Measurements from ENCODE around the gene GPC6. TPM values are rescaled to one million over a fixed set of nuclear protein-coding genes. Genes with fewer than 3 reads are reported as not detected.

GPC6 gene
- total and polyA plus RNA-seq, 9 of the 15 experiments (the other 6 are each of a cell fraction or from before 2014, with no cell fraction given), result under 0.01 to 0.20 (median 0.01) TPM; not detected in 4

- Histone ChIP-seq H3K4me1 (replicated peaks in 1 of 2; ENCODE audit: control insufficient read depth in 2 of 2, insufficient read depth in 2 of 2, low read length in 2 of 2) (no peaks in the 10 kb centered on the region), H3K9me3 (replicated peaks; ENCODE audit: control insufficient read depth, insufficient read depth, low read depth, low read length) (no peaks in the 10 kb centered on the region), H3K79me2 (ENCODE audit: control insufficient read depth, insufficient read depth, low read length) (no peaks in the 10 kb centered on the region), H3K27me3 (ENCODE audit: control insufficient read depth in 2 of 2, insufficient read depth in 2 of 2, low read length in 2 of 2) (no peaks in the 10 kb centered on the region), H3K9me1 (ENCODE audit: control insufficient read depth, insufficient read depth, low read length) (no peaks in the 10 kb centered on the region), H3K27ac (ENCODE audit: extremely low read depth, low read depth, low read length) (no peak overlapping the region), H4K20me1 (replicated peaks; ENCODE audit: control insufficient read depth, insufficient read depth, low read length) (no peaks in the 10 kb centered on the region), H3K9ac (ENCODE audit: insufficient read depth in 1 of 2, low read depth in 2 of 2, low read length in 2 of 2) (no peak overlapping the region), H3K36me3 (ENCODE audit: control insufficient read depth, insufficient read depth, low read length) (no peaks in the 10 kb centered on the region), H3K4me3 (no peak overlapping the region), H3K4me2 (ENCODE audit: insufficient read depth, low read length) (no peak overlapping the region), H2AFZ (ENCODE audit: low read depth, low read length) (no peak overlapping the region)
- in situ Hi-C loops (cut with MboI) (no loop called here), intact Hi-C loops (cut with micrococcal nuclease) (no loop called here)
- WGBS (ENCODE audit: insufficient coverage, low coverage, missing lambda C conversion rate), result 0% methylated on average over 2 of the region's 2 CpGs
- POLR2A ChIA-PET, result no interaction called here
- no TSS peak for BruUV-seq (replicated peaks)
- TF ChIP-seq ZNF407 (IDR thresholded peaks at IDR 0.05; ENCODE audit: low read depth), result no peak
- no peak for TF ChIP-seq SREBF1 (IDR thresholded peaks at IDR 0.05; ENCODE audit: borderline replicate concordance, low read depth, low read length)
- TF ChIP-seq FOXM1 (IDR thresholded peaks at IDR 0.05; ENCODE audit: low read depth), result no peak
- TF ChIP-seq FOXM1 (CRISPR knock-in tag; IDR thresholded peaks at IDR 0.05; ENCODE audit: low read depth), result no peak
- TF ChIP-seq TEAD2 (tag; IDR thresholded peaks at IDR 0.05), result no peak
- no peak for TF ChIP-seq L3MBTL2 (IDR thresholded peaks at IDR 0.05)
- no peak for TF ChIP-seq ZFPM2 (CRISPR knock-in tag; IDR thresholded peaks at IDR 0.05)
- no peak for TF ChIP-seq ZNF311 (CRISPR knock-in tag; IDR thresholded peaks at IDR 0.05)
- FAIRE-seq (no peak), ATAC-seq (no peak), DNase-seq (ENCODE audit: extremely low read depth in 1 of 4, low spot score in 3 of 4) (no peak)
- CTCF ChIA-PET (ENCODE audit: low intra/inter-chr PET ratio), result no interaction called here
Observed at GRCh38 chr13:94232956-94233355, 1006.3 kb downstream of the GPC6 start.
